ENCODE measurements around the gene SNX32. TPM values are rescaled to one million over a fixed set of nuclear protein-coding genes. Genes with fewer than 3 reads are reported as not detected.

SNX32 gene
- total and polyA plus RNA-seq, 2 of the 13 experiments (the other 11 are each of a cell fraction or from before 2014, with no cell fraction given) = 0.09 to 0.34 TPM

DNA sequence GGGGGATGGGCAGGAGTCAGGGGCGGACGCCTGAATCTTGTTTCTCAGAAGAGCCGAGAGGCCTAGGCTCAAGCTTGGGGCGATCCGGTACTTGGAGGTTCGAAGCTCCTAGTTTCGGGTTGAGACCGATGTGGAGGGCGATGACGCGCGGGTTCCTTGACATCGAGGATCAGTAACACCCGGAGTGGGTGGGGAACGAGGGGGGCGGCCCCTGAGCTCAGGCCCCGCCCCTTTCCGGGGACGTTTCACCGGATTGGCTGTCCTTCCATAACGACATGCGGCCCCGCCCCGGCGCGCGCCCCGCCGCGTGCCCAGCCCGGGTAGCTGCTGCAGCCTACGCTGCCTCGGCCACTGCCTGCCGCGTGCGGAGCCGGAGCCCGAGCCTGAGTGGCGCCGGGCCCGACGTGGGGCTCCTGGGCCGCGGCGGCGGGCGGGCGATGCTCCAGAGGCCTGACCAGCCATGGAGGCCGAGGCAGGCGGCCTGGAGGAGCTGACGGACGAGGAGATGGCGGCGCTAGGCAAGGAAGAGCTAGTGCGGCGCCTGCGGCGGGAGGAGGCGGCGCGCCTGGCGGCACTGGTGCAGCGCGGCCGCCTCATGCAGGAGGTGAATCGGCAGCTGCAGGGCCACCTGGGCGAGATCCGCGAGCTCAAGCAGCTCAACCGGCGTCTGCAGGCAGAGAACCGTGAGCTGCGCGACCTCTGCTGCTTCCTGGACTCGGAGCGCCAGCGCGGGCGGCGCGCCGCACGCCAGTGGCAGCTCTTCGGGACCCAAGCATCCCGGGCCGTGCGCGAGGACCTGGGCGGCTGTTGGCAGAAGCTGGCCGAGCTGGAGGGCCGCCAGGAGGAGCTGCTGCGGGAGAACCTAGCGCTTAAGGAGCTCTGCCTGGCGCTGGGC, 56.8 kb downstream of the SNX32 start, which contains the start of gene CCDC85B (continued):
- TF ChIP-seq SRY (CRISPR knock-in tag; IDR thresholded peaks at IDR 0.05) = peak; percentile 95
- peak; percentile 90 for TF ChIP-seq BORCS8-MEF2B (CRISPR knock-in tag; IDR thresholded peaks at IDR 0.05)
- TF ChIP-seq, protein P1, sequence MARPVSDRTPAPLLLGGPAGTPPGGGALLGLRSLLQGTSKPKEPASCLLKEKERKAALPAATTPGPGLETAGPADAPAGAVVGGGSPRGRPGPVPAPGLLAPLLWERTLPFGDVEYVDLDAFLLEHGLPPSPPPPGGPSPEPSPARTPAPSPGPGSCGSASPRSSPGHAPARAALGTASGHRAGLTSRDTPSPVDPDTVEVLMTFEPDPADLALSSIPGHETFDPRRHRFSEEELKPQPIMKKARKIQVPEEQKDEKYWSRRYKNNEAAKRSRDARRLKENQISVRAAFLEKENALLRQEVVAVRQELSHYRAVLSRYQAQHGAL (CRISPR knock-in tag; IDR thresholded peaks at IDR 0.05; ENCODE audit: not compliant biosample characterization) = peak; percentile 6
- TF ChIP-seq ZNF33B (CRISPR knock-in tag; IDR thresholded peaks at IDR 0.05) = no peak
- peak; percentile 54 for TF ChIP-seq TBX2 (CRISPR knock-in tag; IDR thresholded peaks at IDR 0.05; ENCODE audit: borderline replicate concordance)
- TF ChIP-seq, protein P2, sequence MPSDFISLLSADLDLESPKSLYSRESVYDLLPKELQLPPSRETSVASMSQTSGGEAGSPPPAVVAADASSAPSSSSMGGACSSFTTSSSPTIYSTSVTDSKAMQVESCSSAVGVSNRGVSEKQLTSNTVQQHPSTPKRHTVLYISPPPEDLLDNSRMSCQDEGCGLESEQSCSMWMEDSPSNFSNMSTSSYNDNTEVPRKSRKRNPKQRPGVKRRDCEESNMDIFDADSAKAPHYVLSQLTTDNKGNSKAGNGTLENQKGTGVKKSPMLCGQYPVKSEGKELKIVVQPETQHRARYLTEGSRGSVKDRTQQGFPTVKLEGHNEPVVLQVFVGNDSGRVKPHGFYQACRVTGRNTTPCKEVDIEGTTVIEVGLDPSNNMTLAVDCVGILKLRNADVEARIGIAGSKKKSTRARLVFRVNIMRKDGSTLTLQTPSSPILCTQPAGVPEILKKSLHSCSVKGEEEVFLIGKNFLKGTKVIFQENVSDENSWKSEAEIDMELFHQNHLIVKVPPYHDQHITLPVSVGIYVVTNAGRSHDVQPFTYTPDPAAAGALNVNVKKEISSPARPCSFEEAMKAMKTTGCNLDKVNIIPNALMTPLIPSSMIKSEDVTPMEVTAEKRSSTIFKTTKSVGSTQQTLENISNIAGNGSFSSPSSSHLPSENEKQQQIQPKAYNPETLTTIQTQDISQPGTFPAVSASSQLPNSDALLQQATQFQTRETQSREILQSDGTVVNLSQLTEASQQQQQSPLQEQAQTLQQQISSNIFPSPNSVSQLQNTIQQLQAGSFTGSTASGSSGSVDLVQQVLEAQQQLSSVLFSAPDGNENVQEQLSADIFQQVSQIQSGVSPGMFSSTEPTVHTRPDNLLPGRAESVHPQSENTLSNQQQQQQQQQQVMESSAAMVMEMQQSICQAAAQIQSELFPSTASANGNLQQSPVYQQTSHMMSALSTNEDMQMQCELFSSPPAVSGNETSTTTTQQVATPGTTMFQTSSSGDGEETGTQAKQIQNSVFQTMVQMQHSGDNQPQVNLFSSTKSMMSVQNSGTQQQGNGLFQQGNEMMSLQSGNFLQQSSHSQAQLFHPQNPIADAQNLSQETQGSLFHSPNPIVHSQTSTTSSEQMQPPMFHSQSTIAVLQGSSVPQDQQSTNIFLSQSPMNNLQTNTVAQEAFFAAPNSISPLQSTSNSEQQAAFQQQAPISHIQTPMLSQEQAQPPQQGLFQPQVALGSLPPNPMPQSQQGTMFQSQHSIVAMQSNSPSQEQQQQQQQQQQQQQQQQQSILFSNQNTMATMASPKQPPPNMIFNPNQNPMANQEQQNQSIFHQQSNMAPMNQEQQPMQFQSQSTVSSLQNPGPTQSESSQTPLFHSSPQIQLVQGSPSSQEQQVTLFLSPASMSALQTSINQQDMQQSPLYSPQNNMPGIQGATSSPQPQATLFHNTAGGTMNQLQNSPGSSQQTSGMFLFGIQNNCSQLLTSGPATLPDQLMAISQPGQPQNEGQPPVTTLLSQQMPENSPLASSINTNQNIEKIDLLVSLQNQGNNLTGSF (CRISPR knock-in tag; IDR thresholded peaks at IDR 0.05) = peak; percentile 93
- TF ChIP-seq PHF5A (CRISPR knock-in tag; IDR thresholded peaks at IDR 0.05; ENCODE audit: low read depth, unreplicated experiment) = no peak
- TF ChIP-seq ZNF883 (CRISPR knock-in tag; IDR thresholded peaks at IDR 0.05; ENCODE audit: not compliant biosample characterization) = no peak
- TF ChIP-seq, protein P3, sequence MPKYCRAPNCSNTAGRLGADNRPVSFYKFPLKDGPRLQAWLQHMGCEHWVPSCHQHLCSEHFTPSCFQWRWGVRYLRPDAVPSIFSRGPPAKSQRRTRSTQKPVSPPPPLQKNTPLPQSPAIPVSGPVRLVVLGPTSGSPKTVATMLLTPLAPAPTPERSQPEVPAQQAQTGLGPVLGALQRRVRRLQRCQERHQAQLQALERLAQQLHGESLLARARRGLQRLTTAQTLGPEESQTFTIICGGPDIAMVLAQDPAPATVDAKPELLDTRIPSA (CRISPR knock-in tag; IDR thresholded peaks at IDR 0.05; ENCODE audit: borderline replicate concordance) = 0 out of 2 replicates have a peak, but pooled peaks have one; percentile 82
- TF ChIP-seq SKI (IDR thresholded peaks at IDR 0.05; ENCODE audit: partially characterized antibody) = peak; percentile 46
- TF ChIP-seq HOXD1 (CRISPR knock-in tag; IDR thresholded peaks at IDR 0.05) = 0 out of 2 replicates have a peak, but pooled peaks have one; percentile 20
- peak; percentile 40; the same call in 1 of the 2 replicates for TF ChIP-seq ZNF143 (CRISPR knock-in tag; IDR thresholded peaks at IDR 0.05)
- no peak for TF ChIP-seq SP1 (IDR thresholded peaks at IDR 0.05)
- TF ChIP-seq SP1 (CRISPR knock-in tag; IDR thresholded peaks at IDR 0.05) = peak; percentile 88
- no peak for TF ChIP-seq NR2F6 (IDR thresholded peaks at IDR 0.05)
- no peak for TF ChIP-seq NR2F6 (CRISPR knock-in tag; IDR thresholded peaks at IDR 0.05)
- TF ChIP-seq BCL6 (CRISPR knock-in tag; IDR thresholded peaks at IDR 0.05) = 0 out of 2 replicates have a peak, but pooled peaks have one; percentile 8
- TF ChIP-seq MIXL1 (CRISPR knock-in tag; IDR thresholded peaks at IDR 0.05) = no peak
- 0 out of 2 replicates have a peak, but pooled peaks have one; percentile 40 for TF ChIP-seq GATA4 (IDR thresholded peaks at IDR 0.05; ENCODE audit: borderline replicate concordance, low read depth)
- peak; percentile 96 for TF ChIP-seq ZSCAN31 (CRISPR knock-in tag; IDR thresholded peaks at IDR 0.05; ENCODE audit: low read depth)
- TF ChIP-seq FIP1L1 (IDR thresholded peaks at IDR 0.05; ENCODE audit: borderline replicate concordance, insufficient read depth, low read depth, low read length) = 0 out of 2 replicates have a peak, but pooled peaks have one; percentile 22
- 0 out of 2 replicates have a peak, but pooled peaks have one; percentile 19 for TF ChIP-seq ZNF850 (CRISPR knock-in tag; conservative IDR thresholded peaks at IDR 0.05)
- no peak for TF ChIP-seq ZBTB3 (CRISPR knock-in tag; IDR thresholded peaks at IDR 0.05; ENCODE audit: borderline replicate concordance, low read depth)
- TF ChIP-seq SMAD3 (CRISPR knock-in tag; IDR thresholded peaks at IDR 0.05) = 0 out of 2 replicates have a peak, but pooled peaks have one; percentile 11
- no peak for TF ChIP-seq ZNF644 (CRISPR knock-in tag; IDR thresholded peaks at IDR 0.05; ENCODE audit: low read depth)
